SK-N-SH treated with all-trans-retinoic acid at 6 μM for 48 hours (cell line): ENCODE results near the gene VWF.

Experiments
- ATAC-seq: fragments of 200-7000 bp; cut with Tn5 transposase; 3 replicates; pipeline ENCODE4 v1.9.1; 2020; ENCODE audit warnings: mild to moderate bottlenecking, moderate library complexity
- ARNTL ChIP-seq: fragments of 450-650 bp; formaldehyde crosslinking; IDR thresholded peaks from 2 replicates; pipeline ENCODE4 v1.5.0; 2020; ENCODE audit warnings: low read depth, mild to moderate bottlenecking, moderate library complexity, borderline replicate concordance
- BACH2 ChIP-seq: fragments of 250-450 bp; sonication (Bioruptor Pico); IDR thresholded peaks from 2 replicates; pipeline ENCODE4 v1.9.0; 2021; ENCODE audit warnings: mild to moderate bottlenecking, borderline replicate concordance
- CREB5 ChIP-seq: fragments of 250-450 bp; sonication (Bioruptor Pico); IDR thresholded peaks from 2 replicates; pipeline ENCODE4 v1.5.1; 2020; ENCODE audit warnings: low read depth, mild to moderate bottlenecking, moderate library complexity
- CSDC2 ChIP-seq: fragments of 250-450 bp; sonication (Bioruptor Pico); IDR thresholded peaks from 2 replicates; pipeline ENCODE4 v1.5.0; 2020; ENCODE audit warnings: mild to moderate bottlenecking, moderate library complexity
- CSRNP3 ChIP-seq: fragments of 250-450 bp; sonication (Bioruptor Pico); IDR thresholded peaks from 2 replicates; pipeline ENCODE4 v1.5.1; 2021; ENCODE audit warnings: mild to moderate bottlenecking, moderate library complexity
- ESRRG ChIP-seq: fragments of 250-450 bp; sonication (Bioruptor Pico); IDR thresholded peaks from 2 replicates; pipeline ENCODE4 v1.6.1; 2021; ENCODE audit warnings: mild to moderate bottlenecking
- GLIS3 ChIP-seq: fragments of 250-450 bp; sonication (Bioruptor Pico); IDR thresholded peaks from 2 replicates; pipeline ENCODE4 v1.5.0; 2020; ENCODE audit warnings: mild to moderate bottlenecking, moderate library complexity
- ISL1 ChIP-seq: fragments of 250-450 bp; sonication (Bioruptor Pico); IDR thresholded peaks from 2 replicates; pipeline ENCODE4 v2.1.2; 2022; ENCODE audit warnings: mild to moderate bottlenecking, moderate library complexity
- OSR1 ChIP-seq: fragments of 250-450 bp; sonication (Bioruptor Pico); IDR thresholded peaks from 2 replicates; pipeline ENCODE4 v1.8.0; 2022; ENCODE audit warnings: moderate library complexity, mild to moderate bottlenecking, inconsistent platforms
- PATZ1 ChIP-seq: fragments of 250-450 bp; sonication (Bioruptor Pico); IDR thresholded peaks from 2 replicates; pipeline ENCODE4 v1.8.0; 2020; ENCODE audit warnings: mild to moderate bottlenecking, moderate library complexity, borderline replicate concordance
- POU6F1 ChIP-seq: fragments of 250-450 bp; sonication (Bioruptor Pico); IDR thresholded peaks from 2 replicates; pipeline ENCODE4 v1.8.0; 2021; ENCODE audit warnings: low read depth, mild to moderate bottlenecking, moderate library complexity, borderline replicate concordance
- PPARA ChIP-seq: fragments of 250-450 bp; sonication (Bioruptor Pico); IDR thresholded peaks from 2 replicates; pipeline ENCODE4 v1.5.0; 2020; ENCODE audit warnings: mild to moderate bottlenecking, borderline replicate concordance
- RARB ChIP-seq: fragments of 250-450 bp; sonication (Bioruptor Pico); IDR thresholded peaks from 2 replicates; pipeline ENCODE4 v1.8.0; 2021; ENCODE audit warnings: mild to moderate bottlenecking, moderate library complexity
- SNAI2 ChIP-seq: fragments of 250-450 bp; sonication (Bioruptor Pico); IDR thresholded peaks from 2 replicates; pipeline ENCODE4 v1.5.0; 2020; ENCODE audit warnings: mild to moderate bottlenecking, moderate library complexity
- TCF4 ChIP-seq: fragments of 250-450 bp; sonication (Bioruptor Pico); IDR thresholded peaks from 2 replicates; pipeline ENCODE4 v1.8.0; 2021; ENCODE audit warnings: mild to moderate bottlenecking, moderate library complexity, borderline replicate concordance
- TOX ChIP-seq: fragments of 250-450 bp; sonication (Bioruptor Pico); IDR thresholded peaks from 2 replicates; pipeline ENCODE4 v1.8.0; 2021; ENCODE audit warnings: mild to moderate bottlenecking, moderate library complexity, borderline replicate concordance
- TSHZ2 ChIP-seq: fragments of 250-450 bp; sonication (Bioruptor Pico); IDR thresholded peaks from 2 replicates; pipeline ENCODE4 v1.5.0; 2020; ENCODE audit warnings: mild to moderate bottlenecking, moderate library complexity
- ZC3H10 ChIP-seq: fragments of 250-450 bp; sonication (Bioruptor Pico); IDR thresholded peaks from 2 replicates; pipeline ENCODE4 v1.5.1; 2021; ENCODE audit warnings: mild to moderate bottlenecking, moderate library complexity
- ZFP3 ChIP-seq: fragments of 250-450 bp; sonication (Bioruptor Pico); IDR thresholded peaks from 2 replicates; pipeline ENCODE4 v1.5.0; 2020; ENCODE audit warnings: mild to moderate bottlenecking, moderate library complexity
- ZFP30 ChIP-seq: fragments of 450-650 bp; formaldehyde crosslinking; IDR thresholded peaks from 2 replicates; pipeline ENCODE4 v1.5.0; 2022; ENCODE audit warnings: mild to moderate bottlenecking, moderate library complexity
- ZNF565 ChIP-seq: fragments of 450-650 bp; formaldehyde crosslinking; conservative IDR thresholded peaks from 2 replicates; pipeline ENCODE4 v1.5.0; 2020; ENCODE audit warnings: low read depth, mild to moderate bottlenecking, moderate library complexity
- ZNF70 ChIP-seq: fragments of 450-650 bp; formaldehyde crosslinking; IDR thresholded peaks from 2 replicates; pipeline ENCODE4 v1.5.0; 2020; ENCODE audit warnings: mild to moderate bottlenecking, moderate library complexity
- ZNF8 ChIP-seq: fragments of 450-650 bp; formaldehyde crosslinking; IDR thresholded peaks from 2 replicates; pipeline ENCODE4 v1.5.0; 2020; ENCODE audit warnings: mild to moderate bottlenecking, moderate library complexity

VWF gene

GRCh38 chr12:5908251-5908650 is 216.2 kb downstream of the VWF start:
- ATAC-seq: no peak
- no peak for TF ChIP-seq CSDC2 (CRISPR knock-in tag)
- no peak for TF ChIP-seq SNAI2 (CRISPR knock-in tag)
- TF ChIP-seq ZNF565: no peak
- TF ChIP-seq ZNF8 (CRISPR knock-in tag): no peak
- no peak for TF ChIP-seq RARB (CRISPR knock-in tag)
- TF ChIP-seq OSR1 (CRISPR knock-in tag): no peak

- TF ChIP-seq BACH2 (no peak), ESRRG (CRISPR knock-in tag) (no peak), ARNTL (CRISPR knock-in tag) (no peak), RARB (CRISPR knock-in tag) (no peak), ISL1 (CRISPR knock-in tag) (no peak), SNAI2 (CRISPR knock-in tag) (no peak), TCF4 (CRISPR knock-in tag) (no peak), ZFP30 (CRISPR knock-in tag) (no peak), CREB5 (CRISPR knock-in tag) (no peak), ZFP3 (CRISPR knock-in tag) (no peak), PATZ1 (CRISPR knock-in tag) (no peak), GLIS3 (CRISPR knock-in tag) (no peak), PPARA (CRISPR knock-in tag) (no peak), TOX (CRISPR knock-in tag) (no peak), ZNF70 (CRISPR knock-in tag) (no peak), ZNF8 (CRISPR knock-in tag) (no peak), ZNF565 (no peak), ZC3H10 (CRISPR knock-in tag) (no peak), CSDC2 (CRISPR knock-in tag) (no peak), OSR1 (CRISPR knock-in tag) (no peak)
- ATAC-seq: no peak
Observed at GRCh38 chr12:5907807-5908206, 216.7 kb downstream of the VWF start.

- no peak for ATAC-seq
- TF ChIP-seq RARB (CRISPR knock-in tag) (no peak), ZNF70 (CRISPR knock-in tag) (no peak), SNAI2 (CRISPR knock-in tag) (no peak), CSRNP3 (CRISPR knock-in tag) (no peak), ZFP30 (CRISPR knock-in tag) (no peak), PATZ1 (CRISPR knock-in tag) (no peak), ZNF565 (no peak), BACH2 (no peak), TCF4 (CRISPR knock-in tag) (no peak), POU6F1 (CRISPR knock-in tag) (no peak), ARNTL (CRISPR knock-in tag) (no peak), TOX (CRISPR knock-in tag) (no peak), CREB5 (CRISPR knock-in tag) (no peak), OSR1 (CRISPR knock-in tag) (no peak), TSHZ2 (CRISPR knock-in tag) (no peak), ZC3H10 (CRISPR knock-in tag) (no peak), CSDC2 (CRISPR knock-in tag) (no peak), ZFP3 (CRISPR knock-in tag) (no peak), PPARA (CRISPR knock-in tag) (no peak), ZNF8 (CRISPR knock-in tag) (no peak)
Observed at GRCh38 chr12:5905757-5906156, 218.7 kb downstream of the VWF start.
